Gastrocnemius medialis (tissue), 4 donors: ENCODE results near the gene ADCY5. TPM values are rescaled to one million over a fixed set of nuclear protein-coding genes. Genes with fewer than 3 reads are reported as not detected.

Experiments
- ATAC-seq, 2 donors: fragments of 150-250 bp; one replicate each; pipeline ENCODE4 v1.9.1; 2016
- DNase-seq, 2 donors: peaks; one replicate each; pipeline ENCODE4 v3.0.0-alpha.2; 2019
- H3K27ac ChIP-seq, 4 donors: fragments of 200-600 bp; sonication (generic); 1 replicate in 1 of 4; 2 replicates in 3 of 4; pipeline ENCODE4 v1.5.1; 2016 to 2018; ENCODE audit warnings: mild to moderate bottlenecking in 2 of 4, moderate library complexity in 1 of 4
- H3K27me3 ChIP-seq, 3 donors: fragments of 200-600 bp; sonication (generic) in 2 of 3; 1 replicate in 1 of 3; 2 replicates in 2 of 3; pipeline versions ENCODE4 v1.5.1 to v1.6.0; 2016 to 2019; ENCODE audit warnings: mild to moderate bottlenecking in 1 of 3, moderate library complexity in 1 of 3
- H3K36me3 ChIP-seq, 2 donors: fragments of 200-600 bp; sonication (generic) in 1 of 2; one replicate each; pipeline ENCODE4 v1.5.1; 2017 to 2018
- H3K4me1 ChIP-seq, 2 donors: fragments of 200-600 bp; sonication (generic) in 1 of 2; one replicate each; pipeline ENCODE4 v1.5.1; 2016 to 2017; ENCODE audit warnings: mild to moderate bottlenecking in 2 of 2
- H3K4me3 ChIP-seq, 4 donors: fragments of 200-600 bp; sonication (generic) in 3 of 4; 1 replicate in 1 of 4; 2 replicates in 3 of 4; pipeline ENCODE4 v1.5.1; 2016 to 2019; ENCODE audit warnings: mild to moderate bottlenecking in 2 of 4
- H3K9me3 ChIP-seq, 3 donors: fragments of 200-600 bp; sonication (generic) in 2 of 3; 1 replicate in 1 of 3; 2 replicates in 2 of 3; pipeline ENCODE4 v1.5.1; 2016 to 2019
- POLR2A ChIP-seq, 2 donors: fragments of 450-650 bp; IDR thresholded peaks; one replicate each; pipeline ENCODE4 v1.6.1; 2017; ENCODE audit warnings: antibody characterized with exemption in 2 of 2, mild to moderate bottlenecking in 2 of 2, moderate library complexity in 2 of 2
- in situ Hi-C, 4 donors: fragments of 200-750 bp; cut with MboI; loops; one replicate each; pipeline versions ENCODE4 v1.15.0 to v1.8.0; 2017; ENCODE audit warnings: low sequenced_read_pairs in 4 of 4
- intact Hi-C: fragments of 100-400 bp; cut with DNase I; formaldehyde crosslinking; loops from one replicate; pipeline ENCODE4 v1.15.1; 2023; ENCODE audit warnings: low total_unique reads
- total RNA-seq, 4 donors: library from RNA; depleted of rRNA; stranded (reverse); fragments of >200 nt; gene quantifications; one replicate each; pipeline versions ENCODE4 v1.1.0 to v1.2.3, GENCODE V29; 2016
- TF ChIP-seq, protein P1 (sequence below), 5 experiments: fragments of 450-650 bp in 3 of 5; fragments of 200-600 bp in 2 of 5; sonication (generic) in 2 of 5; IDR thresholded peaks in 4 of 5; conservative IDR thresholded peaks in 1 of 5; 1 replicate in 4 of 5; 2 replicates in 1 of 5; pipeline ENCODE4 v1.5.1; 2016 to 2019; ENCODE audit warnings: antibody characterized with exemption in 5 of 5, mild to moderate bottlenecking in 3 of 5, moderate library complexity in 3 of 5

Gene ADCY5
- total RNA-seq, 4 donors from 2014 or later: 1.0 to 6.4 (median 4.3) TPM

DNA sequence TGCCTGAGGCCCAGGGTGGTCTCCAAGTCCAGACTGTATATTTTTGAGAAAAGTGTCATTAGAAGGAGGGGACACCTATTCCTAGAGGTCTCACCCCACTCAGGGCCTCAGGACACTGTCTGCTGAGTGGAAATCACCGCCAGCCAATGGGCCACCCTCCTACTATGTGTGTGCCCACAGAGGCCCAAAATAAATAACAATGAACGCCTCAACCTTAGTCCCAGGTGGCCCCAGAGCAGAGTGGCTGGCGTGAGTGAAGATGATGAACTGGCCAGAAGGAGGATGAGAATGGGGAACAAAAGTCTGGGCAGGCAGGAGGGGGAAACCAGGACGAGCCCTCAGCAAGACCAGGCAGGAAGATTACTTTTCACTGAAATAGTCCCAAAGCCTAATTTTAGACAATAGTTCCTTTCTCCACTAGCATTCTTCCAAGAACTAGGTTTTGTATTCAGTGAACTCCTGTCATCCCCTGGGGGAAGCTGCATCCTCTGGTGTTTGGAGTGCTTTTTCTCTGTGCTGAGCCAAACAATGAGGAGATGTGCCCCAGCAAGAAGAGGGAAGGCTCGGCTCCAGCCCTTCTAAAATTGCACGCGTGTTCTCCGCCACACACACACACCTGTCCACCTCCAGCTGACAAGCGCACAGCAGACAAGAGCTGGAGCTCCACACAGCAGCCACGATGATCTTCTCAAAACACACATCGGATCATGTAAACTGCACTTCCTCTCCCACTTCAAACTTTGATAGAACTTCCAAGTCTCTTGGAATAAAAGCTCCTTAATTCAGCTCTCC is 72.2 kb downstream of the ADCY5 start:
- ATAC-seq: no peak
- H3K4me1 ChIP-seq: no peaks in the 10 kb centered on the region
- intact Hi-C loops: no loop called here

DNA sequence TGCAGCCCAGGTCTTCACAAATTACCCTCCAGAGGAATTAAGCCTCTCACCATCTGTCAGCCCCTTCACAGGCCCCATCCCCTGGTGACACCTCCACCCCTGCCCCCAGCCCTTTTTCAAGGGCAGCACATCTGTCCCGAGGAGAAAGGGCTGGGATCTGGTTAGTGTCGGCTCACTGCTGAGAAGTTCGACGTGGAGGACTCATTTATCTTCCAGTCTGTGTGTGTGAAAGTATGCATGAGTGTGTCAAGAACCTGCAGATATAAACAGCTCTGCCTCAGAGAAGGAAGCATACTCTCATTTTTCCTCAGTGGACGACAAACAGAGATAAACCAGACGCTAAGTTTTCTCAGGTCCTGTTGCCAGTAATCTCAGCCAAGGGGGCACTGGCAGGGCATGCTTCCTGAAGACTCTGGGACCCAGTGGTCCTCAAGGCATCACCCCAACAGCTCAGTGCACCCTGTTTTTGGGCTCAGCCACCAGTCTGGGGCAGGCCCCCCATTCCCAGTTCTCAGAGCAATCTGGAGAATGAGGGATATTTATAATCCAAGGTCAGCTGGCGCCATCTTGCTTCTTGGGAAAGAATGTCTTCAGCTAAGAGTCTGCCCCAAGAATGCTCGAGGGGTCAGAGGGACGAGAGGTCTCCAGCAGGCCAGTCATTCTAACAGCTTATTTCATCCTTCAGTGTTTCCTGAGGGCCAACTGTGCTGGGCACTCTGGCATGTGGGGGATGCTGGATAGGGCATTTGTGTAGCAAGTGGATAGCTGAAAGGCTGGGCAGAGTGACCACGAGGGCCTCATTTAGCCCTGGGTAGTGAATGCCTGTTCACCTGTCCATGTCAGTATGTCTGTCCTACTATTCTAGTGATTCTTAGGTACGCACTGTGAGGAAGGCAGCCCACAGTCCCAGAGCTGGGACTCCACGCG is 73.6 kb downstream of the ADCY5 start:
- H3K27me3 ChIP-seq: no peaks in the 10 kb centered on the region
- intact Hi-C loops (no loop called here), in situ Hi-C loops (no loop called here)
- no peaks in the 10 kb centered on the region for H3K9me3 ChIP-seq
- no peaks in the 10 kb centered on the region for H3K4me1 ChIP-seq
- H3K36me3 ChIP-seq: no peaks in the 10 kb centered on the region
- no peak overlapping the region for H3K27ac ChIP-seq
- no peak overlapping the region for H3K4me3 ChIP-seq
- TF ChIP-seq, protein P1, sequence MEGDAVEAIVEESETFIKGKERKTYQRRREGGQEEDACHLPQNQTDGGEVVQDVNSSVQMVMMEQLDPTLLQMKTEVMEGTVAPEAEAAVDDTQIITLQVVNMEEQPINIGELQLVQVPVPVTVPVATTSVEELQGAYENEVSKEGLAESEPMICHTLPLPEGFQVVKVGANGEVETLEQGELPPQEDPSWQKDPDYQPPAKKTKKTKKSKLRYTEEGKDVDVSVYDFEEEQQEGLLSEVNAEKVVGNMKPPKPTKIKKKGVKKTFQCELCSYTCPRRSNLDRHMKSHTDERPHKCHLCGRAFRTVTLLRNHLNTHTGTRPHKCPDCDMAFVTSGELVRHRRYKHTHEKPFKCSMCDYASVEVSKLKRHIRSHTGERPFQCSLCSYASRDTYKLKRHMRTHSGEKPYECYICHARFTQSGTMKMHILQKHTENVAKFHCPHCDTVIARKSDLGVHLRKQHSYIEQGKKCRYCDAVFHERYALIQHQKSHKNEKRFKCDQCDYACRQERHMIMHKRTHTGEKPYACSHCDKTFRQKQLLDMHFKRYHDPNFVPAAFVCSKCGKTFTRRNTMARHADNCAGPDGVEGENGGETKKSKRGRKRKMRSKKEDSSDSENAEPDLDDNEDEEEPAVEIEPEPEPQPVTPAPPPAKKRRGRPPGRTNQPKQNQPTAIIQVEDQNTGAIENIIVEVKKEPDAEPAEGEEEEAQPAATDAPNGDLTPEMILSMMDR (IDR thresholded peaks at IDR 0.05 in 4 of 5, conservative IDR thresholded peaks at IDR 0.05 in 1 of 5): no peak
- TF ChIP-seq POLR2A (IDR thresholded peaks at IDR 0.05): no peak
- ATAC-seq: no peak
- no peak for DNase-seq

More for the DNA sequence above, 72.2 kb downstream of the ADCY5 start:
- in situ Hi-C loops: no loop called here
- H3K36me3 ChIP-seq: no peaks in the 10 kb centered on the region
- no peaks in the 10 kb centered on the region for H3K27me3 ChIP-seq
- H3K9me3 ChIP-seq: no peaks in the 10 kb centered on the region
- no peak overlapping the region for H3K4me3 ChIP-seq
- DNase-seq: no peak
- H3K27ac ChIP-seq: no peak overlapping the region
- no peak for TF ChIP-seq POLR2A (IDR thresholded peaks at IDR 0.05)
- TF ChIP-seq, protein P1 (IDR thresholded peaks at IDR 0.05 in 4 of 5, conservative IDR thresholded peaks at IDR 0.05 in 1 of 5): no peak

DNA sequence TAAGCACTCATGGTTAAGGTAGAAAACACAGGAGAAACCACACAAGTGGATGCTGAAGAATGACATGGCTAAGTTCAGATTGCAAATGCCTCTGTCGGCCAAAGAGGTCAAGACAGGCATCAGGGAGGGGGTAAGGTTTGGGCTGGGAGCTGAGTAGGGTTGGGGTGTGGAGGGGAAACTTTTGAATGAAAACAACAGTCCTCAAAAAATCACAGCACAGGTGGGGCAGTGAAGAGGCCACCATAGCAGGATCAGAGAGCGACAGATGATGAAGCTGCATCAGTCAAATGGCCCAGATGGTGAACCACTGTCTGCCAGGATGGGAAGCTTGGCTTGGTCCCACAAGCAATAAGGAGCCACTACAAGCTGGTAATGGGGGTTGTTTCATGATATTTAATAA is 74.9 kb downstream of the ADCY5 start:
- ATAC-seq: no peak

DNA sequence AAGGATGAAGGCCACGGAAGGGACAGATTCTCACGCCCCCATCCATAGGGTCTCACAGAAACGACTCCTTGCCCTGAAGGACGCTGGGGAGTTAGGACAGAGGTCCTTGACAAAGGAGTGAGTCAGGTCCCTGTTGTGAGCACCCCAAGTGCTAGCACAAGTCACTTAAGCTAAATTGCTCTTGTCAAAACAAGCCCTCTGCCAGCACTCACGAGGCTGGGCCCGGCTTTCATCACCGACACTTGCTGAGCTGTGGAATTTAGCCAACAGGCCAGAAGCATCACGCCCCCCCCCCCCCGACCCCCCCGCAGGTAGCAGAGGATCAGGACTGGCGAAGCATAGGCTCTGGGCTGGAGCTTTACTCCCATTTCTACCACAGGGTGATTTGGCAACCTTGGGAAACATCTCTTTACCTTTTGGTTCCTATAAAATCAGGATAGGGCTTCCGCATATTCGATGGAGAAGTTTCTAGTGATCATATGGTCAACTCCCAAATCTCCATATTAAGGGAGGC is 75.4 kb downstream of the ADCY5 start:
- Histone ChIP-seq H3K4me3 (no peak overlapping the region), H3K9me3 (no peaks in the 10 kb centered on the region), H3K27ac (no peak overlapping the region), H3K4me1 (no peaks in the 10 kb centered on the region), H3K27me3 (no peaks in the 10 kb centered on the region), H3K36me3 (no peaks in the 10 kb centered on the region)
- in situ Hi-C loops (no loop called here), intact Hi-C loops (no loop called here)
- TF ChIP-seq, protein P1 (IDR thresholded peaks at IDR 0.05 in 4 of 5, conservative IDR thresholded peaks at IDR 0.05 in 1 of 5): no peak
- no peak for TF ChIP-seq POLR2A (IDR thresholded peaks at IDR 0.05)
- ATAC-seq: no peak
- DNase-seq: no peak

More for the DNA sequence above, 74.9 kb downstream of the ADCY5 start:
- in situ Hi-C loops: no loop called here
- Histone ChIP-seq H3K4me3 (no peak overlapping the region), H3K27me3 (no peaks in the 10 kb centered on the region), H3K9me3 (no peaks in the 10 kb centered on the region), H3K36me3 (no peaks in the 10 kb centered on the region), H3K27ac (no peak overlapping the region), H3K4me1 (no peaks in the 10 kb centered on the region)
- TF ChIP-seq, protein P1 (IDR thresholded peaks at IDR 0.05 in 4 of 5, conservative IDR thresholded peaks at IDR 0.05 in 1 of 5): no peak
- no peak for TF ChIP-seq POLR2A (IDR thresholded peaks at IDR 0.05)
- intact Hi-C loops: no loop called here
- DNase-seq: no peak
